H1 (cell line): ENCODE results near the gene ZFYVE19. TPM values are rescaled to one million over a fixed set of nuclear protein-coding genes. Genes with fewer than 3 reads are reported as not detected.

ENCODE experiments used
- CBX5 ChIP-seq: fragments of 300-800, 300-1000 bp; sonication (generic); IDR thresholded peaks from 2 replicates; pipeline ENCODE4 v1.7.1; 2016; ENCODE audit warnings: antibody characterized with exemption, low read length, low read depth
- GABPA ChIP-seq: IDR thresholded peaks from 2 replicates; pipeline ENCODE4 v1.6.1; 2011; ENCODE audit warnings: mild to moderate bottlenecking, low read length, moderate library complexity, borderline replicate concordance; ENCODE audit not compliant: insufficient read depth
- HDAC6 ChIP-seq: IDR thresholded peaks from one replicate; pipeline ENCODE4 v1.7.1; 2012; ENCODE audit warnings: low read depth, mild to moderate bottlenecking, inconsistent platforms, low read length, moderate library complexity
- KDM4A ChIP-seq: IDR thresholded peaks from one replicate; pipeline ENCODE4 v1.7.1; 2012; ENCODE audit warnings: low read depth, mild to moderate bottlenecking, moderate library complexity, low read length, inconsistent platforms; ENCODE audit not compliant: severe bottlenecking
- POLR2AphosphoS5 ChIP-seq: IDR thresholded peaks from 2 replicates; pipeline ENCODE4 v1.6.1; 2011; ENCODE audit warnings: low read depth, low read length
- RAD21 ChIP-seq, 2 experiments: IDR thresholded peaks in 1 of 2; conservative IDR thresholded peaks in 1 of 2; 2 replicates each; pipeline ENCODE4 v1.6.1; 2011; ENCODE audit warnings: low read depth in 2 of 2, low read length in 2 of 2, improper control_type of control experiment in 1 of 2, inconsistent platforms in 1 of 2, mild to moderate bottlenecking in 1 of 2, moderate library complexity in 1 of 2
- RBBP5 ChIP-seq: IDR thresholded peaks from 2 replicates; pipeline ENCODE4 v1.7.1; 2012; ENCODE audit warnings: low read depth, mild to moderate bottlenecking, inconsistent platforms, low read length, moderate library complexity, borderline replicate concordance
- SP1 ChIP-seq: IDR thresholded peaks from 2 replicates; pipeline ENCODE4 v1.6.1; 2011; ENCODE audit warnings: low read depth, low read length
- YY1 ChIP-seq: IDR thresholded peaks from 2 replicates; pipeline ENCODE4 v1.6.1; 2011; ENCODE audit warnings: low read depth, mild to moderate bottlenecking, low read length
- polyA plus RNA-seq, 7 experiments: library from polyadenylated mRNA; depleted of rRNA in 3 of 7; stranded (reverse) in 5 of 7; unstranded in 2 of 7; fragments of >200 nt in 5 of 7; fragments of 200-250 nt in 2 of 7; gene quantifications; 1 replicate in 5 of 7; 2 replicates in 1 of 7; 4 replicates in 1 of 7; pipeline versions ENCODE4 v1.2.1 to v1.2.3, GENCODE V29; 2011 to 2013; ENCODE audit warnings: missing spikeins in 2 of 7, mixed read lengths in 2 of 7
- total RNA-seq: library from RNA; stranded (reverse); fragmentation: NEBNext Ultra II Directional; extraction: Animal tissue kit (Norgen Biotek cat#: 25700); gene quantifications from 2 replicates; pipeline ENCODE4 v1.2.1, GENCODE V29; 2021
- TF ChIP-seq, protein P1 (sequence below): IDR thresholded peaks from 2 replicates; pipeline ENCODE4 v1.6.1; 2011; ENCODE audit warnings: low read depth, mild to moderate bottlenecking, low read length; ENCODE audit not compliant: insufficient read depth

The ZFYVE19 gene
- total and polyA plus RNA-seq, 2 of the 8 experiments (the other 6 are each of a cell fraction or from before 2014, with no cell fraction given) = 11.2 to 21.8 TPM

DNA sequence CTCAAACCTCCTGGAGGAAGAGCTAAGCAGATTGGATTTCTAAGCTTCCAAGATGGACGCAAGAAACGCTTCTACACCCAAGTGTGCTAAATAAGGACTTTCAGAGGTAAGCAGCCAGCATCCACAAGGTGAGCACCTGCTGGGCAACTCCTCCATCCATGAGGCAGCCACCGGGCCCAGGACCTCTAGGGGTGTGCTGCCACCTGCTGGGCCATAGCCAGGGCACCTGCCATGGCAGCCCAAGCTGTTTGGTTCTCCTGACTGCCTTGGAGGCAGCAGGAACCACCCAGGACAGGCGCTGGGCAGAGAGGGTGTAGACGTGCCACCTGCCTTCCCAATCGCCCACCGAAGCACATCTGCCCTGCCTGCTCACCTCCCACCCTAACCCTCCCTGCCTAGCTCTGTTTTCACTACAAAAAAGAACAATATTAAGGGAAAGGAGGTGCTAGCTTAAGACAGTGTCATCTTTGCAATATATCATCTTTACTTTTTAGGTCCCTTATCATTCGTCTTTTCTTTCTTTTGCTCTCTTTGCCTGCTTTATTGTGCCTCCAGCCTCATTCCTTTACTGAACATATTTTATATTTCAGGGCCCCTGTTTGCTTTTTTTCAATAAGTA lies 24.2 kb upstream of the ZFYVE19 start (continued):
- TF ChIP-seq KDM4A (no peak), RBBP5 (no peak), RAD21 (IDR thresholded peaks at IDR 0.05 in 1 of 2, conservative IDR thresholded peaks at IDR 0.05 in 1 of 2; ENCODE audit: low read depth in 2 of 2, low read length in 2 of 2) (peak; percentile 73 to 83), YY1 (peak; percentile 70), POLR2AphosphoS5 (no peak), SP1 (no peak), CBX5 (no peak), HDAC6 (no peak), GABPA (no peak)
- TF ChIP-seq, protein P1, sequence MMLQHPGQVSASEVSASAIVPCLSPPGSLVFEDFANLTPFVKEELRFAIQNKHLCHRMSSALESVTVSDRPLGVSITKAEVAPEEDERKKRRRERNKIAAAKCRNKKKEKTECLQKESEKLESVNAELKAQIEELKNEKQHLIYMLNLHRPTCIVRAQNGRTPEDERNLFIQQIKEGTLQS = no peak
- TF ChIP-seq, all 59 proteins: peak for 4
